HepG2 (cell line): Measurements from ENCODE around the gene SLC39A1. TPM values are rescaled to one million over a fixed set of nuclear protein-coding genes. Genes with fewer than 3 reads are reported as not detected.

ENCODE experiments used
- ATAC-seq: fragments of 200-7000 bp; cut with Tn5 transposase; 3 replicates; pipeline ENCODE4 v1.9.1; 2020; ENCODE audit warnings: mild to moderate bottlenecking, moderate library complexity
- BruUV-seq: library from RNA; stranded (reverse); fragments of 400-500 nt; replicated peaks from 2 replicates; lab custom pipeline; 2021; lab: Mats Ljungman, UMichigan
- CTCF ChIA-PET: fragments of 300-600 bp; formaldehyde crosslinking; extraction: SDS; loops from one replicate; lab custom pipeline; 2021; ENCODE audit warnings: low total read pairs, inconsistent platforms, low intra/inter-chr PET ratio; lab: Yijun Ruan, JAX
- POLR2A ChIA-PET: fragments of 350-600 bp; sonication (Branson Sonifier 250); formaldehyde crosslinking; loops from one replicate; lab custom pipeline; 2020; ENCODE audit warnings: antibody characterized with exemption, inconsistent platforms; lab: Yijun Ruan, JAX
- DNase-seq: peaks from one replicate; pipeline ENCODE4 v3.0.0-alpha.2; 2015; ENCODE audit warnings: low spot score
- FAIRE-seq: peaks from 3 replicates; lab custom pipeline; 2011; peaks lifted over from hg19 to GRCh38; lab: Jason Lieb, UNC
- H2AFZ ChIP-seq: one replicate; pipeline ENCODE4 v1.6.1; 2011; ENCODE audit warnings: low read length, inconsistent platforms
- H3K27ac ChIP-seq: fragments of 300-600 bp; 3 replicates; pipeline ENCODE4 v1.8.0; 2011; ENCODE audit warnings: mixed run types, mild to moderate bottlenecking, mixed read lengths, low read length, inconsistent platforms; ENCODE audit not compliant: insufficient read depth; ENCODE audit errors: extremely low read length
- H3K27me3 ChIP-seq, 2 experiments: fragments of 200-600 bp in 1 of 2; 2 replicates in 1 of 2; 3 replicates in 1 of 2; pipeline versions ENCODE4 v1.6.0 to v1.8.0; 2011; ENCODE audit warnings: low read length in 2 of 2, mild to moderate bottlenecking in 2 of 2, moderate library complexity in 2 of 2, inconsistent platforms in 1 of 2; ENCODE audit not compliant: insufficient read depth in 2 of 2, control insufficient read depth in 1 of 2
- H3K36me3 ChIP-seq, 2 experiments: fragments of 200-600 bp in 1 of 2; replicated peaks in 1 of 2; 2 replicates in 1 of 2; 3 replicates in 1 of 2; pipeline versions ENCODE4 v1.5.1 to v1.8.0; 2011; ENCODE audit warnings: low read length in 2 of 2, inconsistent platforms in 1 of 2; ENCODE audit not compliant: insufficient read depth in 2 of 2, control insufficient read depth in 1 of 2
- H3K4me1 ChIP-seq: 2 replicates; pipeline ENCODE4 v1.5.1; 2012; ENCODE audit warnings: low read length, inconsistent platforms; ENCODE audit not compliant: insufficient read depth
- H3K4me2 ChIP-seq: 2 replicates; pipeline ENCODE4 v1.6.0; 2011; ENCODE audit warnings: low read depth, low read length, inconsistent platforms
- H3K4me3 ChIP-seq, 3 experiments: fragments of 200-600 bp in 1 of 3; sonication (generic), shearing (Covaris generic) in 1 of 3; replicated peaks in 1 of 3; 2 replicates each; pipeline ENCODE4 v1.5.1; 2011 to 2016; ENCODE audit warnings: low read length in 3 of 3, inconsistent platforms in 2 of 3, low read depth in 2 of 3, mild to moderate bottlenecking in 2 of 3, control low read depth in 1 of 3, mixed read lengths in 1 of 3; ENCODE audit not compliant: insufficient read depth in 1 of 3
- H3K79me2 ChIP-seq: one replicate; pipeline ENCODE4 v1.6.1; 2011; ENCODE audit warnings: low read length, inconsistent platforms; ENCODE audit not compliant: insufficient read depth
- H3K9ac ChIP-seq: 2 replicates; pipeline ENCODE4 v1.6.0; 2011; ENCODE audit warnings: mild to moderate bottlenecking, low read depth, low read length, inconsistent platforms; ENCODE audit not compliant: insufficient read depth
- H3K9me3 ChIP-seq: 2 replicates; pipeline ENCODE4 v1.5.1; 2012; ENCODE audit warnings: mild to moderate bottlenecking, low read length
- H4K20me1 ChIP-seq: 2 replicates; pipeline ENCODE4 v1.6.0; 2011; ENCODE audit warnings: inconsistent platforms, mild to moderate bottlenecking, low read length, moderate library complexity; ENCODE audit not compliant: insufficient read depth
- ARID2 ChIP-seq: sonication (generic); formaldehyde crosslinking; IDR thresholded peaks from 2 replicates; pipeline ENCODE4 v1.8.1; 2022; ENCODE audit warnings: mild to moderate bottlenecking, missing genetic modification reagents, borderline replicate concordance
- ATM ChIP-seq: fragments of 450-650 bp; IDR thresholded peaks from 2 replicates; pipeline ENCODE4 v1.7.1; 2017; ENCODE audit warnings: mild to moderate bottlenecking, borderline replicate concordance
- DNMT1 ChIP-seq: sonication (generic); formaldehyde crosslinking; IDR thresholded peaks from 2 replicates; pipeline ENCODE4 v1.5.1; 2020; ENCODE audit warnings: mild to moderate bottlenecking, missing genetic modification reagents
- FOXK2 ChIP-seq: fragments of 450-650 bp; IDR thresholded peaks from 2 replicates; pipeline ENCODE4 v1.6.1; 2016
- HOXD1 ChIP-seq: sonication (generic); formaldehyde crosslinking; IDR thresholded peaks from 2 replicates; pipeline ENCODE4 v1.5.0; 2020; ENCODE audit warnings: missing genetic modification reagents
- KMT2B ChIP-seq: IDR thresholded peaks from 2 replicates; pipeline ENCODE4 v1.6.1; 2016; ENCODE audit warnings: missing genetic modification reagents, missing compliant biosample characterization
- MEF2D ChIP-seq: sonication (generic); formaldehyde crosslinking; IDR thresholded peaks from 2 replicates; pipeline ENCODE4 v1.5.1; 2020; ENCODE audit warnings: mild to moderate bottlenecking, missing genetic modification reagents
- RFX1 ChIP-seq: fragments of 450-650 bp; IDR thresholded peaks from 2 replicates; pipeline ENCODE4 v1.6.1; 2017
- SMARCE1 ChIP-seq: fragments of 450-650 bp; IDR thresholded peaks from 2 replicates; pipeline ENCODE4 v1.6.1; 2017; ENCODE audit warnings: borderline replicate concordance
- XBP1 ChIP-seq: sonication (generic); formaldehyde crosslinking; IDR thresholded peaks from 2 replicates; pipeline ENCODE4 v1.5.0; 2020; ENCODE audit warnings: missing genetic modification reagents
- ZFP36L1 ChIP-seq: sonication (generic); formaldehyde crosslinking; IDR thresholded peaks from 2 replicates; pipeline ENCODE4 v1.8.0; 2022; ENCODE audit warnings: mild to moderate bottlenecking, missing genetic modification reagents, moderate library complexity
- ZNF235 ChIP-seq: sonication (generic); formaldehyde crosslinking; IDR thresholded peaks from 2 replicates; pipeline ENCODE4 v1.8.1; 2023; ENCODE audit warnings: mild to moderate bottlenecking, missing genetic modification reagents, borderline replicate concordance
- ZNF264 ChIP-seq: sonication (generic); formaldehyde crosslinking; IDR thresholded peaks from 2 replicates; pipeline ENCODE4 v1.4.0; 2020; ENCODE audit warnings: missing genetic modification reagents
- ZNF335 ChIP-seq: sonication (generic); formaldehyde crosslinking; IDR thresholded peaks from 2 replicates; pipeline ENCODE4 v1.4.0; 2020; ENCODE audit warnings: missing genetic modification reagents
- ZNF672 ChIP-seq: sonication (generic); formaldehyde crosslinking; IDR thresholded peaks from 2 replicates; pipeline ENCODE4 v1.8.1; 2022; ENCODE audit warnings: missing genetic modification reagents
- ZNF841 ChIP-seq: sonication (generic); formaldehyde crosslinking; IDR thresholded peaks from 2 replicates; pipeline ENCODE4 v1.8.1; 2023; ENCODE audit warnings: missing genetic modification reagents, borderline replicate concordance
- ZSCAN12 ChIP-seq: sonication (generic); formaldehyde crosslinking; IDR thresholded peaks from 2 replicates; pipeline ENCODE4 v1.9.0; 2021; ENCODE audit warnings: mild to moderate bottlenecking, missing genetic modification reagents
- WGBS: methylation state at CpG from one replicate; pipeline ENCODE4 v1.1.6; 2017; ENCODE audit warnings: low lambda C conversion rate; 5-methylcytosine and 5-hydroxymethylcytosine counted together
- in situ Hi-C: cut with HindIII; loops from 2 replicates; pipeline ENCODE4 v1.10.0; 2017; ENCODE audit warnings: low pct_unique_long_range_greater_than_20kb; ENCODE audit not compliant: extremely low pct_ligation_motif_present
- intact Hi-C: fragments of 100-400 bp; cut with micrococcal nuclease; formaldehyde crosslinking; loops from one replicate; pipeline ENCODE4 v1.10.0; 2022; ENCODE audit not compliant: unreplicated experiment
- polyA plus RNA-seq, 8 experiments: library from polyadenylated mRNA; depleted of rRNA in 3 of 8; stranded (reverse) in 7 of 8; unstranded in 1 of 8; fragments of >200 nt; fragmentation: Illumina TruSeq in 4 of 8; extraction: Trizol in 4 of 8; gene quantifications; 2 replicates each; pipeline versions ENCODE4 v1.2.1 to v1.2.3, GENCODE V29; 2011 to 2016; ENCODE audit warnings: low read depth in 4 of 8, missing spikeins in 1 of 8, mixed read lengths in 1 of 8; ENCODE audit not compliant: insufficient read depth in 1 of 8
- total RNA-seq, 5 experiments: library from RNA; depleted of rRNA; stranded (reverse); fragments of >200 nt; fragmentation: Illumina TruSeq; extraction: Trizol; gene quantifications; 2 replicates each; pipeline ENCODE4 v1.2.3, GENCODE V29; 2016; ENCODE audit warnings: low read depth in 1 of 5
- TF ChIP-seq, protein P1 (sequence below): sonication (generic); formaldehyde crosslinking; IDR thresholded peaks from 2 replicates; pipeline ENCODE4 v1.5.0; 2020; ENCODE audit warnings: missing genetic modification reagents
- TF ChIP-seq, protein P2 (sequence below): sonication (generic); formaldehyde crosslinking; IDR thresholded peaks from 2 replicates; pipeline ENCODE4 v1.4.0; 2020; ENCODE audit warnings: missing genetic modification reagents
- TF ChIP-seq, protein P3 (sequence below): sonication (generic); formaldehyde crosslinking; IDR thresholded peaks from 2 replicates; pipeline ENCODE4 v1.4.0; 2020; ENCODE audit warnings: missing genetic modification reagents
- TF ChIP-seq, protein P4 (sequence below): sonication (generic); formaldehyde crosslinking; IDR thresholded peaks from 2 replicates; pipeline ENCODE4 v1.8.0; 2022; ENCODE audit warnings: missing genetic modification reagents, low read depth, mild to moderate bottlenecking, borderline replicate concordance
- TF ChIP-seq, protein P5 (sequence below): sonication (generic); formaldehyde crosslinking; IDR thresholded peaks from 2 replicates; pipeline ENCODE4 v1.5.0; 2020; ENCODE audit warnings: missing genetic modification reagents
- TF ChIP-seq, protein P6 (sequence below): sonication (generic); formaldehyde crosslinking; IDR thresholded peaks from 2 replicates; pipeline ENCODE4 v1.8.0; 2022; ENCODE audit warnings: low read depth, missing genetic modification reagents

Gene SLC39A1
- total and polyA plus RNA-seq, 2 of the 13 experiments (the other 11 are each of a cell fraction or from before 2014, with no cell fraction given) = 71.2 to 78.4 TPM

DNA sequence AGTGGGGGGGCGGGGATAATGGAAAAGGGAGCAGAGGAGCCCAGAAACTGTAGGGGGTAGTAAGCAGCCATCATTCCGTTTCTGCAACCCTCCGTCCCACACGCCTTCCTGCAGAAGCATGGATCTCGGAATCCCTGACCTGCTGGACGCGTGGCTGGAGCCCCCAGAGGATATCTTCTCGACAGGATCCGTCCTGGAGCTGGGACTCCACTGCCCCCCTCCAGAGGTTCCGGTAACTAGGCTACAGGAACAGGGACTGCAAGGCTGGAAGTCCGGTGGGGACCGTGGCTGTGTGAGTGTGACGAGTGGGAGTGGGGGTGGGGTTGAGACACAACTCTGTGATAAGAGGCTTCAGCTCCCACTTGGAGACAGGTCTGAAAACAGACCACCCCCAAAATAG, 5.1 kb upstream of the SLC39A1 start (continued):
- TF ChIP-seq MEF2D (CRISPR knock-in tag) (no peak), ZNF672 (no peak), KMT2B (CRISPR knock-in tag) (no peak), ZNF235 (no peak; the same call in 1 of the 2 replicates), XBP1 (no peak), FOXK2 (no peak), ZNF841 (CRISPR knock-in tag) (no peak), DNMT1 (CRISPR knock-in tag) (no peak), ZSCAN12 (CRISPR knock-in tag) (no peak)
- TF ChIP-seq, protein P1, sequence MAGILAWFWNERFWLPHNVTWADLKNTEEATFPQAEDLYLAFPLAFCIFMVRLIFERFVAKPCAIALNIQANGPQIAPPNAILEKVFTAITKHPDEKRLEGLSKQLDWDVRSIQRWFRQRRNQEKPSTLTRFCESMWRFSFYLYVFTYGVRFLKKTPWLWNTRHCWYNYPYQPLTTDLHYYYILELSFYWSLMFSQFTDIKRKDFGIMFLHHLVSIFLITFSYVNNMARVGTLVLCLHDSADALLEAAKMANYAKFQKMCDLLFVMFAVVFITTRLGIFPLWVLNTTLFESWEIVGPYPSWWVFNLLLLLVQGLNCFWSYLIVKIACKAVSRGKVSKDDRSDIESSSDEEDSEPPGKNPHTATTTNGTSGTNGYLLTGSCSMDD (CRISPR knock-in tag) = no peak

DNA sequence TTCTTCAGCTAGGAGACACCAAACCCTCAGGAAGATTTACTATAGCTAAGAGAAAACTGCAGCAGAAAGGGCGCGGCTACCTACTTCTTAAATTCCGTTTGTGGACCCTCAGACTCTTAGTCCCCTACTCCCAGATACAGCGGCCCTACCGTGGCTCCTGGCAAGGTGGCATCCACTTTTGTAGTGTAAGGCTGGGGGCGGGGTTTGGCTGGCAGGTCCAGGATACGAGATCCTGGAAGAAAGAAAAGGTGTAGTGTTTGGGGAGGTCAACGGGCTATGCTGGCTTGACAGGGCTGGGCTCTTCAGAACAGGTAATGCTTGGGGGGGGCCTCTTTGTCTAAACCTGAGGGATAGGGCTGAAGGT, 4.6 kb upstream of the SLC39A1 start:
- Histone ChIP-seq H3K4me1 (peaks cover 29% of the 10 kb centered on the region), H3K4me2 (peak overlapping the region; percentile 98), H3K4me3 (peak overlapping the region; percentile 62 to 82 (median 72)), H2AFZ (no peak overlapping the region), H3K27ac (peak overlapping the region; percentile 83), H3K9ac (peak overlapping the region; percentile 75), H4K20me1 (no peaks in the 10 kb centered on the region), H3K36me3 (no peaks in the 10 kb centered on the region), H3K27me3 (no peaks in the 10 kb centered on the region; a peak in 1 of 5 replicates), H3K9me3 (no peaks in the 10 kb centered on the region), H3K79me2 (peaks cover 9% of the 10 kb centered on the region)
- DNase-seq = no peak
- FAIRE-seq = no peak
- 4% methylated on average over 8 of the region's 8 CpGs for WGBS
- no peak for ATAC-seq
- intact Hi-C loops (loop anchor here (5.0 kb wide), 1 partner anchor 171 kb away; no protein-coding TSS in a partner anchor), in situ Hi-C loops (no loop called here)
- ChIA-PET POLR2A (interaction anchor here (0.9 to 10.0 kb wide), 14 partner anchors 9 to 252 kb away, joined by 3 to 209 read pairs (median 6); partner anchors contain the start of genes CRTC2, DENND4B, GATAD2B and INTS3), CTCF (no interaction called here)
- BruUV-seq = no TSS peak
- no peak for TF ChIP-seq RFX1
- TF ChIP-seq HOXD1 = no peak
- no peak for TF ChIP-seq ZNF335 (CRISPR knock-in tag)
- no peak for TF ChIP-seq SMARCE1
- TF ChIP-seq, protein P2, sequence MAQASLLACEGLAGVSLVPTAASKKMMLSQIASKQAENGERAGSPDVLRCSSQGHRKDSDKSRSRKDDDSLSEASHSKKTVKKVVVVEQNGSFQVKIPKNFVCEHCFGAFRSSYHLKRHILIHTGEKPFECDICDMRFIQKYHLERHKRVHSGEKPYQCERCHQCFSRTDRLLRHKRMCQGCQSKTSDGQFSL (CRISPR knock-in tag) = 0 out of 2 replicates have a peak, but pooled peaks have one; percentile 46
- TF ChIP-seq ATM = no peak
- TF ChIP-seq, protein P3, sequence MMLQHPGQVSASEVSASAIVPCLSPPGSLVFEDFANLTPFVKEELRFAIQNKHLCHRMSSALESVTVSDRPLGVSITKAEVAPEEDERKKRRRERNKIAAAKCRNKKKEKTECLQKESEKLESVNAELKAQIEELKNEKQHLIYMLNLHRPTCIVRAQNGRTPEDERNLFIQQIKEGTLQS (CRISPR knock-in tag) = no peak
- TF ChIP-seq, protein P4, sequence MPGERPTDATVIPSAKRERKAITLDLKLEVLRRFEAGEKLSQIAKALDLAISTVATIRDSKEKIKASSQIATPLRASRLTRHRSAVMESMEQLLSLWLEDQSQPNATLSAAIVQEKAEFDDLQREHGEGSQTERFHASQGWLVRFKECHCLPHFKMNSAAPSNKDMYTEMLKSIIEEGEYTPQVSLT = no peak
- TF ChIP-seq, protein P5, sequence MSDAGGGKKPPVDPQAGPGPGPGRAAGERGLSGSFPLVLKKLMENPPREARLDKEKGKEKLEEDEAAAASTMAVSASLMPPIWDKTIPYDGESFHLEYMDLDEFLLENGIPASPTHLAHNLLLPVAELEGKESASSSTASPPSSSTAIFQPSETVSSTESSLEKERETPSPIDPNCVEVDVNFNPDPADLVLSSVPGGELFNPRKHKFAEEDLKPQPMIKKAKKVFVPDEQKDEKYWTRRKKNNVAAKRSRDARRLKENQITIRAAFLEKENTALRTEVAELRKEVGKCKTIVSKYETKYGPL (CRISPR knock-in tag) = no peak
- 0 out of 2 replicates have a peak, but pooled peaks have one; percentile 18 for TF ChIP-seq ZFP36L1 (CRISPR knock-in tag)
- TF ChIP-seq ZNF264 (CRISPR knock-in tag) = 0 out of 2 replicates have a peak, but pooled peaks have one; percentile 11
- 0 out of 2 replicates have a peak, but pooled peaks have one; percentile 1 for TF ChIP-seq ARID2 (CRISPR knock-in tag)
- TF ChIP-seq, protein P6, sequence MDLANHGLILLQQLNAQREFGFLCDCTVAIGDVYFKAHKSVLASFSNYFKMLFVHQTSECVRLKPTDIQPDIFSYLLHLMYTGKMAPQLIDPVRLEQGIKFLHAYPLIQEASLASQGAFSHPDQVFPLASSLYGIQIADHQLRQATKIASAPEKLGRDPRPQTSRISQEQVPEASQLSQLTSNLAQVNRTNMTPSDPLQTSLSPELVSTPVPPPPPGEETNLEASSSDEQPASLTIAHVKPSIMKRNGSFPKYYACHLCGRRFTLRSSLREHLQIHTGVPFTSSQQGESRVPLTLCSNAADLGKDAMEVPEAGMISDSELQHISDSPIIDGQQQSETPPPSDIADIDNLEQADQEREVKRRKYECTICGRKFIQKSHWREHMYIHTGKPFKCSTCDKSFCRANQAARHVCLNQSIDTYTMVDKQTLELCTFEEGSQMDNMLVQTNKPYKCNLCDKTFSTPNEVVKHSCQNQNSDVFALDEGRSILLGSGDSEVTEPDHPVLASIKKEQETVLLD (CRISPR knock-in tag) = no peak
